SK-N-SH (cell line): ENCODE measurements around the gene NECTIN3.

ENCODE experiments used
- CHD2 ChIP-seq: fragments of 150-350 bp; IDR thresholded peaks from 2 replicates; pipeline ENCODE4 v1.6.1; 2018; ENCODE audit warnings: low read length; ENCODE audit not compliant: partially characterized antibody
- EP300 ChIP-seq, 2 experiments: IDR thresholded peaks; 2 replicates each; pipeline versions ENCODE4 v1.4.0 to v1.6.1; 2012; ENCODE audit warnings: borderline replicate concordance in 1 of 2, low read depth in 1 of 2, low read length in 1 of 2
- NFIC ChIP-seq: IDR thresholded peaks from 2 replicates; pipeline ENCODE4 v1.4.0; 2012; ENCODE audit warnings: borderline replicate concordance
- TF ChIP-seq, protein P1 (sequence below): fragments of 200-600 bp; sonication (generic); IDR thresholded peaks from 2 replicates; pipeline ENCODE4 v1.6.1; 2017; ENCODE audit warnings: antibody characterized with exemption, mild to moderate bottlenecking, moderate library complexity

DNA sequence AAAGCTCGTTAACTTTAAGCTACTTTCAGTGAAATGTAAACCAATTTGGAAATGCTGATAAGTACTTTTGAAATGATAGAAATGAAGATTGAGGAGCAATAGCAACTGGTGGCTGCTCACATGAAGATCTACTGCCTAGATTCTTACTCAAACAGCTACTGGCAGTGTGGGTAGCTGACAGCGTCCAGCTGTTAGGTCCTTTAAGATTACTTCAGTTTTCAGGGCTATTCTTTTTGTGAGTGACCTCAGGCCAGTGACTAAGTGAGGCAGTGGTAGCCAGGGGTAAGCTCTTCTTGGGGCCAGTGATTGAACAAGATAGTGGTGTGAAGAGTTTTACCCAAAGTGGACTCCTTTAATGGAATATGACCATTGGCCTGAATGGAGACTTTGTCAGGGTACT is 41.3 kb downstream of the NECTIN3 start:
- TF ChIP-seq, protein P1, sequence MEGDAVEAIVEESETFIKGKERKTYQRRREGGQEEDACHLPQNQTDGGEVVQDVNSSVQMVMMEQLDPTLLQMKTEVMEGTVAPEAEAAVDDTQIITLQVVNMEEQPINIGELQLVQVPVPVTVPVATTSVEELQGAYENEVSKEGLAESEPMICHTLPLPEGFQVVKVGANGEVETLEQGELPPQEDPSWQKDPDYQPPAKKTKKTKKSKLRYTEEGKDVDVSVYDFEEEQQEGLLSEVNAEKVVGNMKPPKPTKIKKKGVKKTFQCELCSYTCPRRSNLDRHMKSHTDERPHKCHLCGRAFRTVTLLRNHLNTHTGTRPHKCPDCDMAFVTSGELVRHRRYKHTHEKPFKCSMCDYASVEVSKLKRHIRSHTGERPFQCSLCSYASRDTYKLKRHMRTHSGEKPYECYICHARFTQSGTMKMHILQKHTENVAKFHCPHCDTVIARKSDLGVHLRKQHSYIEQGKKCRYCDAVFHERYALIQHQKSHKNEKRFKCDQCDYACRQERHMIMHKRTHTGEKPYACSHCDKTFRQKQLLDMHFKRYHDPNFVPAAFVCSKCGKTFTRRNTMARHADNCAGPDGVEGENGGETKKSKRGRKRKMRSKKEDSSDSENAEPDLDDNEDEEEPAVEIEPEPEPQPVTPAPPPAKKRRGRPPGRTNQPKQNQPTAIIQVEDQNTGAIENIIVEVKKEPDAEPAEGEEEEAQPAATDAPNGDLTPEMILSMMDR, result no peak
- TF ChIP-seq NFIC (no peak), EP300 (IDR thresholded peaks at IDR 0.05; ENCODE audit: borderline replicate concordance in 1 of 2, low read depth in 1 of 2, low read length in 1 of 2) (no peak), CHD2 (no peak)
